Mesothelial cell of epicardium (in vitro differentiated cells): ENCODE results near the gene PDE4B. TPM values are rescaled to one million over a fixed set of nuclear protein-coding genes. Genes with fewer than 3 reads are reported as not detected.
A peak's percentile ranks its signal among the peaks of the same experiment; 100 is the strongest.

Experiments
- DNase-seq, 2 experiments: peaks; one replicate each; pipeline ENCODE4 v3.0.0; 2021; ENCODE audit warnings: low spot score in 2 of 2; ENCODE audit not compliant: unreplicated experiment in 2 of 2
- H3K27ac Mint-ChIP-seq: 2 replicates; pipeline ENCODE4 v1.8.0; 2021; ENCODE audit warnings: mixed read lengths
- H3K27me3 Mint-ChIP-seq: 2 replicates; pipeline ENCODE4 v1.8.0; 2021; ENCODE audit warnings: low read depth, mixed read lengths
- H3K36me3 Mint-ChIP-seq: 2 replicates; pipeline ENCODE4 v1.8.0; 2021; ENCODE audit warnings: mixed read lengths
- H3K4me1 Mint-ChIP-seq: 2 replicates; pipeline ENCODE4 v1.8.0; 2021; ENCODE audit warnings: mixed read lengths
- H3K4me3 Mint-ChIP-seq: 2 replicates; pipeline ENCODE4 v1.8.0; 2021; ENCODE audit warnings: mild to moderate bottlenecking, moderate library complexity, mixed read lengths
- H3K9me3 Mint-ChIP-seq: 2 replicates; pipeline ENCODE4 v1.8.0; 2021; ENCODE audit warnings: mixed read lengths
- CTCF ChIP-seq: fragments of 200-600 bp; sonication (generic); IDR thresholded peaks from one replicate; pipeline ENCODE4 v1.5.0; 2021; ENCODE audit warnings: antibody characterized with exemption; ENCODE audit not compliant: unreplicated experiment
- total RNA-seq: library from RNA; stranded (reverse); gene quantifications from 3 replicates; pipeline ENCODE4 v1.2.1, GENCODE V29; 2021

The PDE4B gene
- total RNA-seq, 1 donor from 2014 or later = 22.3 TPM

DNA sequence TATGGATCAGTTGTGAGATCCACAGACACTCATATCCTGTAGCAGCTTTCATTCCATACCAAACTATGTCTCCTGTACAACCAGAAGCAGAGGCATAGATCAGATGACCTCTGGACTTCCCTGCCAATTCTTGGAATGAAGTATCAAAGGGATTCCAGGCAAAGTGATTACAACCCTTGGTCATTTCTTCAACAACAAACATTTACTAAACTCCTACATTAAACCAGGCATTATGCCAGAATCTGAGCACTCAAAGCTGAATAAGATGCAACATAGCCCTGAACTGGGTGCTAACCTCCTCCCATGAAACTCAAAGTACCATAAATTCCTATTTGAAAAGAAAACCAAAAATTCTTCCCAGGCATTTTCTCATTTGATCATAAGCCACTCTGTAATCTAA, 620.0 kb downstream of the PDE4B start:
- Mint-ChIP-seq H3K9me3 (peaks cover 43% of the 10 kb centered on the region), H3K36me3 (peaks cover 6% of the 10 kb centered on the region), H3K4me1 (peaks cover 19% of the 10 kb centered on the region), H3K27ac (peak overlapping the region; percentile 70), H3K27me3 (no peaks in the 10 kb centered on the region), H3K4me3 (no peak overlapping the region)
- DNase-seq = no peak
- no peak for TF ChIP-seq CTCF

DNA sequence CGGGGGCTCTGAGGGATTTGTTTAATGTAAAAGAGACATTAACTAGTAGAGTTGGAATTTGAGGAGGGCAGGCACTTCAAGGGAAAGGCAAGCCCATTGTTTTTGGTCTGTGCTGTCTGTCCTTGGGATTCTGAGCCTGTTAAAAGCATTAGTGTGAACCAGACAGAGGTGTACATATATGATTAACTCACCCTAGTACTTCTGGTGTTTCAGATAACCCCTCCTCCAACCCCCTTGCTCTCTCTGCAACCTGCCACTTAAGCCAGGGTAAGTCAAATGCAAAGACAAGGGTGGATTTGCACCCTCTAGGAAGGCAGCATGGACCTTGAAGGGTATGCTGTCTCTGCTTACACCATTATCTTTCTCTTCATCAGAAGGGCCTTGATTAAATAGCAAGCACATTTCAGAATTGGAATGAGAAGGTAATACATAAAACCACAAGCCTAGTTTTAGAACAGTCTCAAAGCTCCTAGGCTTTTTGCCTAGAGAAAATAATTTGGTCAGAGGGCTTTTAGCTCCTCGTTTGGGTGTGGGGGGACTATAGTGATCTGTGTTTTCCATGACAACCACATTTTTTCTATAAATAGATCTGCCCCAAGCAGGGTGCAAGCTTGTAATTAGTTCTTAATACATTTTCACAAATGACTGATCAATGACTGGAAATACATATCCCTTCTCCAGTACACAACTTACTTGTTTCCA, 620.6 kb downstream of the PDE4B start:
- peaks cover 19% of the 10 kb centered on the region for H3K4me1 Mint-ChIP-seq
- peaks cover 47% of the 10 kb centered on the region for H3K9me3 Mint-ChIP-seq
- no peak for TF ChIP-seq CTCF
- no peak for DNase-seq
- peak overlapping the region; percentile 70 for H3K27ac Mint-ChIP-seq
- no peak overlapping the region for H3K4me3 Mint-ChIP-seq
- H3K27me3 Mint-ChIP-seq = no peaks in the 10 kb centered on the region
- H3K36me3 Mint-ChIP-seq = peaks cover 6% of the 10 kb centered on the region

- Mint-ChIP-seq H3K27ac (peak overlapping the region; percentile 48), H3K9me3 (peaks cover 47% of the 10 kb centered on the region), H3K36me3 (peaks cover 6% of the 10 kb centered on the region), H3K27me3 (no peaks in the 10 kb centered on the region), H3K4me1 (peaks cover 19% of the 10 kb centered on the region), H3K4me3 (no peak overlapping the region)
- no peak for DNase-seq
- no peak for TF ChIP-seq CTCF
Observed at GRCh38 chr1:66413838-66414175, 621.1 kb downstream of the PDE4B start.

DNA sequence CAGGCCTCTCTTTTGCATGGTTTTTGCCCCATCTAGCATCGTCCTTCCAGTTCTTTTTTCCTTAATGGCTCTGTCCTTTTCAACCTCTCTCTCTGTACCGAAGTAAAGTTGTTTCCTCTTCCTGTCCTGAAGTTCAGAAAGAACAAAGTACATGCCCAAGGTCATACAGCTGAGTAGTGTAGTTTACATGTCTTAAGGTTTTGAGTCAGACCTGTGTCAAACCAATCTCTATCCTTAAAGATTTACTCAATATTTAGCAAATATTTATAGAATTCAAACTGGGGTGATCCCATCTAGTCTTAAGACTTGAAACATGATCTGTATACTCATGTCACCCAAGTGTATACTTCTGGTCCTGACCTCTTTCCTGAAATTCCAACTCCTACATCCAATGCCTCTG, 622.6 kb downstream of the PDE4B start:
- H3K36me3 Mint-ChIP-seq = peaks cover 2% of the 10 kb centered on the region
- H3K27me3 Mint-ChIP-seq = no peaks in the 10 kb centered on the region
- TF ChIP-seq CTCF = no peak
- DNase-seq = no peak
- peaks cover 19% of the 10 kb centered on the region for H3K4me1 Mint-ChIP-seq
- H3K4me3 Mint-ChIP-seq = no peak overlapping the region
- H3K9me3 Mint-ChIP-seq = peaks cover 44% of the 10 kb centered on the region
- no peak overlapping the region for H3K27ac Mint-ChIP-seq

DNA sequence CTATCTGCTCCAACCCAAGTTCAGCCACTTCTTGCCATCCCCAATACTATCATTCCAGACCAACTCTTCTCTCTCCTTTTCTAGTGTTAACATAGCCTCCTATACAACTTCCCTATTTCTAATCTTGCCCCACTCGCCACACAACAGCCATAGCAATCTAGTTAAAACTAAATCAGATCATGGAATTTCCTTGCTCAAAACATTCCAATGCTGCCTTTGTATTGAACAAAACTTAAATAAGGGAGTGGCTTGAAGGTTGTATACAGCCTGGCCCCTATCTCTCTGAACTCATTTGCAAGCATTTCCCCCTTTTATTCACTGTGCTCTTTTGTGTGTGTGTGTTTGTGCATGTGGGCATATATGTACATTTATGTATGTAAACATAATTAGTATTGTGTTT, 623.2 kb downstream of the PDE4B start:
- H3K9me3 Mint-ChIP-seq = peaks cover 40% of the 10 kb centered on the region
- H3K36me3 Mint-ChIP-seq = peaks cover 2% of the 10 kb centered on the region
- no peak overlapping the region for H3K27ac Mint-ChIP-seq
- no peaks in the 10 kb centered on the region for H3K27me3 Mint-ChIP-seq
- H3K4me1 Mint-ChIP-seq = peaks cover 19% of the 10 kb centered on the region
- H3K4me3 Mint-ChIP-seq = no peak overlapping the region
- no peak for TF ChIP-seq CTCF
- DNase-seq = no peak

GRCh38 chr1:66416295-66416694, 623.6 kb downstream of the PDE4B start:
- Mint-ChIP-seq H3K36me3 (no peaks in the 10 kb centered on the region), H3K9me3 (peaks cover 36% of the 10 kb centered on the region), H3K4me3 (no peak overlapping the region), H3K4me1 (peaks cover 19% of the 10 kb centered on the region), H3K27me3 (no peaks in the 10 kb centered on the region), H3K27ac (no peak overlapping the region)
- no peak for DNase-seq
- TF ChIP-seq CTCF = no peak
